Large intestine (tissue), 3 donors: ENCODE data around the gene C10orf143. TPM values are rescaled to one million over a fixed set of nuclear protein-coding genes. Genes with fewer than 3 reads are reported as not detected.

ENCODE experiments used
- DNase-seq, 2 donors: peaks; one replicate each; pipeline versions ENCODE4 v3.0.0 to v3.0.0-alpha.2; 2013
- H3K27ac ChIP-seq: one replicate; pipeline ENCODE4 v1.5.1; 2013; ENCODE audit warnings: low read length
- H3K27me3 ChIP-seq: 2 replicates; pipeline ENCODE4 v1.6.1; 2013; ENCODE audit warnings: low read length; ENCODE audit not compliant: control insufficient read depth, insufficient read depth
- H3K36me3 ChIP-seq: 2 replicates; pipeline ENCODE4 v1.6.1; 2013; ENCODE audit warnings: low read length; ENCODE audit not compliant: control insufficient read depth, insufficient read depth
- H3K4me1 ChIP-seq: one replicate; pipeline ENCODE4 v1.6.1; 2013; ENCODE audit warnings: low read length; ENCODE audit not compliant: control insufficient read depth, insufficient read depth
- H3K4me3 ChIP-seq: one replicate; pipeline ENCODE4 v1.5.1; 2013; ENCODE audit warnings: low read length
- H3K9me3 ChIP-seq: one replicate; pipeline ENCODE4 v1.6.1; 2013; ENCODE audit warnings: mild to moderate bottlenecking, low read depth, low read length, moderate library complexity; ENCODE audit not compliant: control insufficient read depth
- WGBS: methylation state at CpG from one replicate; pipeline ENCODE4 v1.1.5; 2013; ENCODE audit warnings: low lambda C conversion rate; ENCODE audit not compliant: insufficient coverage; 5-methylcytosine and 5-hydroxymethylcytosine counted together
- polyA plus RNA-seq: library from polyadenylated mRNA; unstranded; fragments of 120-200 nt; gene quantifications from one replicate; pipeline ENCODE4 v1.2.1, GENCODE V29; 2013

Gene C10orf143
- polyA plus RNA-seq, 1 donor: 4.7 TPM

- no peaks in the 10 kb centered on the region for H3K4me1 ChIP-seq
- H3K4me3 ChIP-seq: no peak overlapping the region
- DNase-seq: no peak
Measured at GRCh38 chr10:130045091-130045652, 65.5 kb downstream of the C10orf143 start.

GRCh38 chr10:130044067-130045061 is 66.3 kb downstream of the C10orf143 start:
- DNase-seq: no peak
- peaks cover 4% of the 10 kb centered on the region for H3K9me3 ChIP-seq
- no peak overlapping the region for H3K4me3 ChIP-seq
- H3K27ac ChIP-seq: no peak overlapping the region
- H3K4me1 ChIP-seq: no peaks in the 10 kb centered on the region
- WGBS: no CpG with 5 or more reads among the region's 17 CpGs
- no peaks in the 10 kb centered on the region for H3K36me3 ChIP-seq
- peaks cover 17% of the 10 kb centered on the region for H3K27me3 ChIP-seq

More at GRCh38 chr10:130045091-130045652, 65.5 kb downstream of the C10orf143 start:
- Histone ChIP-seq H3K27me3 (peaks cover 17% of the 10 kb centered on the region), H3K36me3 (no peaks in the 10 kb centered on the region), H3K9me3 (peaks cover 4% of the 10 kb centered on the region), H3K27ac (no peak overlapping the region)
- WGBS: no CpG with 5 or more reads among the region's 30 CpGs

- peaks cover 17% of the 10 kb centered on the region for H3K27me3 ChIP-seq
- no peaks in the 10 kb centered on the region for H3K4me1 ChIP-seq
- peaks cover 4% of the 10 kb centered on the region for H3K9me3 ChIP-seq
- H3K27ac ChIP-seq: no peak overlapping the region
- H3K36me3 ChIP-seq: no peaks in the 10 kb centered on the region
- no peak for DNase-seq
- WGBS: 60% methylated on average over 1 of the region's 8 CpGs
- no peak overlapping the region for H3K4me3 ChIP-seq
Measured at GRCh38 chr10:130043491-130043890, 67.1 kb downstream of the C10orf143 start.

- no CpG with 5 or more reads among the region's 14 CpGs for WGBS
- H3K4me1 ChIP-seq: no peaks in the 10 kb centered on the region
Measured at GRCh38 chr10:130042381-130042780, 68.2 kb downstream of the C10orf143 start.

GRCh38 chr10:130041451-130042371 is 68.9 kb downstream of the C10orf143 start:
- Histone ChIP-seq H3K27ac (no peak overlapping the region), H3K4me1 (no peaks in the 10 kb centered on the region), H3K9me3 (peaks cover 4% of the 10 kb centered on the region), H3K4me3 (no peak overlapping the region), H3K36me3 (no peaks in the 10 kb centered on the region), H3K27me3 (peaks cover 17% of the 10 kb centered on the region)
- 81% methylated on average over 3 of the region's 10 CpGs for WGBS
- no peak for DNase-seq

More at GRCh38 chr10:130042381-130042780, 68.2 kb downstream of the C10orf143 start:
- Histone ChIP-seq H3K36me3 (no peaks in the 10 kb centered on the region), H3K4me3 (no peak overlapping the region), H3K27me3 (peaks cover 17% of the 10 kb centered on the region), H3K9me3 (peaks cover 4% of the 10 kb centered on the region), H3K27ac (no peak overlapping the region)
- no peak for DNase-seq

- H3K4me1 ChIP-seq: no peaks in the 10 kb centered on the region
- H3K27ac ChIP-seq: no peak overlapping the region
- no CpG with 5 or more reads among the region's 12 CpGs for WGBS
- no peak overlapping the region for H3K4me3 ChIP-seq
- peaks cover 17% of the 10 kb centered on the region for H3K27me3 ChIP-seq
- H3K36me3 ChIP-seq: no peaks in the 10 kb centered on the region
- H3K9me3 ChIP-seq: peaks cover 2% of the 10 kb centered on the region
- no peak for DNase-seq
Measured at GRCh38 chr10:130040817-130041330, 69.8 kb downstream of the C10orf143 start.

- Histone ChIP-seq H3K27ac (no peak overlapping the region), H3K36me3 (no peaks in the 10 kb centered on the region), H3K27me3 (peaks cover 17% of the 10 kb centered on the region), H3K9me3 (no peaks in the 10 kb centered on the region), H3K4me3 (no peak overlapping the region), H3K4me1 (no peaks in the 10 kb centered on the region)
- no peak for DNase-seq
- WGBS: no CpG with 5 or more reads among the region's 11 CpGs
Measured at GRCh38 chr10:130040351-130040750, 70.3 kb downstream of the C10orf143 start.

- no peaks in the 10 kb centered on the region for H3K36me3 ChIP-seq
- H3K4me1 ChIP-seq: no peaks in the 10 kb centered on the region
- DNase-seq: no peak
Measured at GRCh38 chr10:130039141-130039540, 71.5 kb downstream of the C10orf143 start.

GRCh38 chr10:130038611-130039109 is 72.0 kb downstream of the C10orf143 start:
- no CpG with 5 or more reads among the region's 8 CpGs for WGBS
- Histone ChIP-seq H3K36me3 (no peaks in the 10 kb centered on the region), H3K9me3 (no peaks in the 10 kb centered on the region), H3K27me3 (peaks cover 7% of the 10 kb centered on the region), H3K4me3 (no peak overlapping the region), H3K4me1 (no peaks in the 10 kb centered on the region), H3K27ac (no peak overlapping the region)
- DNase-seq: no peak

More at GRCh38 chr10:130039141-130039540, 71.5 kb downstream of the C10orf143 start:
- no peak overlapping the region for H3K4me3 ChIP-seq
- H3K27me3 ChIP-seq: peaks cover 7% of the 10 kb centered on the region
- no peaks in the 10 kb centered on the region for H3K9me3 ChIP-seq
- no peak overlapping the region for H3K27ac ChIP-seq
- no CpG with 5 or more reads among the region's 9 CpGs for WGBS
